GM12801 (cell line): ENCODE measurements around the gene GPR31.

Source experiments
- TF ChIP-seq, protein P1 (sequence below): IDR thresholded peaks from one replicate; pipeline ENCODE4 v1.5.1; 2011; ENCODE audit warnings: control low read depth; ENCODE audit not compliant: insufficient read length; ENCODE audit errors: extremely low read depth

The GPR31 gene

DNA sequence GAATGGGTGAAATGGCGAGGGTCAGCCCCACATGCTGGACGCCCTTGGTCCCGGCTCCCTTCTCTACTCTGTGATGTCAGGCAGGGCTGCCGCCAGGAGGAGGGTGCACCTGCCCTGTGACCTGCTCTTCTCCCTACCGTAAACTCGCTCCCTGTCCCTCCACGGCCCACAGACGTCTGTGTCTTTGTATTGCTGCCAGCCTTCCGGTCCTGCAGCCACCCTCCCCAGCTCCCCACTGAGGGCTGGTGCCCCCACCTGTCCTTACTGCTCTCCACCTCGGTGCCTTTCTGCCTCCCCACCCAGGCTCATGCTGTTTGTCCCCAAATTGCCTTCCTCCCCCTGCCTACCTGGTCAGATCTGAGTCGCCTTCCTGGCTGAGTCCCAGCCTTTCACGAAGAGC lies 38.9 kb downstream of the GPR31 start:
- TF ChIP-seq, protein P1, sequence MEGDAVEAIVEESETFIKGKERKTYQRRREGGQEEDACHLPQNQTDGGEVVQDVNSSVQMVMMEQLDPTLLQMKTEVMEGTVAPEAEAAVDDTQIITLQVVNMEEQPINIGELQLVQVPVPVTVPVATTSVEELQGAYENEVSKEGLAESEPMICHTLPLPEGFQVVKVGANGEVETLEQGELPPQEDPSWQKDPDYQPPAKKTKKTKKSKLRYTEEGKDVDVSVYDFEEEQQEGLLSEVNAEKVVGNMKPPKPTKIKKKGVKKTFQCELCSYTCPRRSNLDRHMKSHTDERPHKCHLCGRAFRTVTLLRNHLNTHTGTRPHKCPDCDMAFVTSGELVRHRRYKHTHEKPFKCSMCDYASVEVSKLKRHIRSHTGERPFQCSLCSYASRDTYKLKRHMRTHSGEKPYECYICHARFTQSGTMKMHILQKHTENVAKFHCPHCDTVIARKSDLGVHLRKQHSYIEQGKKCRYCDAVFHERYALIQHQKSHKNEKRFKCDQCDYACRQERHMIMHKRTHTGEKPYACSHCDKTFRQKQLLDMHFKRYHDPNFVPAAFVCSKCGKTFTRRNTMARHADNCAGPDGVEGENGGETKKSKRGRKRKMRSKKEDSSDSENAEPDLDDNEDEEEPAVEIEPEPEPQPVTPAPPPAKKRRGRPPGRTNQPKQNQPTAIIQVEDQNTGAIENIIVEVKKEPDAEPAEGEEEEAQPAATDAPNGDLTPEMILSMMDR: no peak

DNA sequence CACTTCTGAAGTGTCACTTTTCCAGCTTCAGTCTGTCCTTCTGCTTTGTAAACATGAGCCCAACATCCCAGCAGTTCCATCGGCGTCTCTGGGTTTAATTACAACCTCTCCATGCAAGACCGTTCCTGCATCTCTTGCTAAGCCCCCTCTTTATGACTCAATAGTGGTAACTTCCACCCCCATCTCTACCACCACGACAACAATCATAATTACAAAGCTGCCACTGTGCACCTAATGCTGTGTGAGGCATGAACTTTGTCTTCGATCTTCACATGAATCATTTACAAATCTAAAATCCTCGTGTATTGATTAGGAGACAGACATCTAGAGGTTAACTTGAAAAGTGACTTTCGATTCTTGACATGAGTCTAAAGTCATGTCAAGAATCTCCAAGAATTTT lies 39.8 kb downstream of the GPR31 start:
- TF ChIP-seq, protein P1: no peak

DNA sequence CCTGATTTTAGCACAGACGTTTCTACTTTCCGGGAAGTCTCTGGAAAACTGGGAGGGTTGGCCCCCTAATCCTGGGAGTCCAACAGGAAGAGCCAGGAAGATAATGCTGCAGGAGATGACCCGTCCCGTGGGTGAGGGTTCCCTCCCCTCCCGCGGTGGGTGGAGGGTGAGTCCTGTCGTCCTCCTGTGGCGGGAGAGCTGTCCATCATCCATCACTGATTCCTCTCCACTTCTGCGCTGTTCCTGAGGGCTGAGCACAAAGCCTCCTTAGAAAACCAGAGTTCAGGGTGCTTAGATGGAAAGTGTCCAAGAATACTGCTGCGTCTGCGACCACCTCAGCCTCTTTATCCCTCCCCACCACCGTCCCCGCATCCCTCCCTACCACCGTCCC lies 40.9 kb downstream of the GPR31 start:
- TF ChIP-seq, protein P1: no peak

GRCh38 chr6:167116109-167116837 lies 41.5 kb downstream of the GPR31 start:
- TF ChIP-seq, protein P1: no peak

DNA sequence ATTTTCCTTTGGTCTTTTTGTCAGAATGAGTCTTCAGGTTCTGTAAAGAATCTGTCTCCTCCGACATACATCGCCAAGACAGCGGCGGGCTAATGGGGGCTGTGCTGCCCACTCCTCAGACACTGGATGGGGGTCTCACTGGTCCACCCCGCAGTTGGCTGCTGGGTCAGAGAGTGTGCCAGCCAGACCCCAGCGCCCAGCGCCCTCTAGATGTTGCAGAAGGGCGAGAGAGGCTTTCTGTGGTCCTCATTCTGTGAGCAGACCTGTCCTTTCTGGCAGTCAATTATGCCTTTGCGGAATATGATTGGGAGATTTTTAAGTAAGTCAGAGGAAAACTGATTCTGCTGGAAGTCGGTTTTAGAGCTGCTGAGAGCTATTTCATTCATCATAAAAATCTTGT lies 42.7 kb downstream of the GPR31 start:
- TF ChIP-seq, protein P1: no peak

GRCh38 chr6:167113935-167114910 lies 43.6 kb downstream of the GPR31 start:
- TF ChIP-seq, protein P1: no peak

GRCh38 chr6:167113047-167113754 lies 44.6 kb downstream of the GPR31 start:
- TF ChIP-seq, protein P1: no peak
